NCI-H226 (cell line): ENCODE measurements around the gene ITGB8.

Experiments
- DNase-seq: peaks from one replicate; pipeline ENCODE4 v3.0.0-alpha.2; 2015

Gene ITGB8

GRCh38 chr7:20310301-20310700 lies 20.4 kb upstream of the ITGB8 start:
- DNase-seq = no peak

GRCh38 chr7:20310963-20311742 lies 19.5 kb upstream of the ITGB8 start:
- DNase-seq = peak; percentile 33

GRCh38 chr7:20311743-20312042 lies 19.0 kb upstream of the ITGB8 start:
- DNase-seq = no peak

GRCh38 chr7:20312562-20312961 lies 18.1 kb upstream of the ITGB8 start:
- DNase-seq = no peak

- no peak for DNase-seq
Measured at GRCh38 chr7:20313626-20314025, 17.1 kb upstream of the ITGB8 start.

- no peak for DNase-seq
Measured at GRCh38 chr7:20314198-20314597, 16.5 kb upstream of the ITGB8 start.

GRCh38 chr7:20316706-20317105 lies 14.0 kb upstream of the ITGB8 start:
- no peak for DNase-seq

GRCh38 chr7:20317413-20317812 lies 13.3 kb upstream of the ITGB8 start:
- DNase-seq = no peak

- no peak for DNase-seq
Measured at GRCh38 chr7:20318933-20319332, 11.8 kb upstream of the ITGB8 start.

- DNase-seq = no peak
Measured at GRCh38 chr7:20320322-20320721, 10.4 kb upstream of the ITGB8 start.

GRCh38 chr7:20320786-20321185 lies 9.9 kb upstream of the ITGB8 start:
- DNase-seq = no peak

GRCh38 chr7:20323595-20323994 lies 7.1 kb upstream of the ITGB8 start:
- no peak for DNase-seq

- peak; percentile 48 for DNase-seq
Measured at GRCh38 chr7:20326342-20326741, 4.4 kb upstream of the ITGB8 start.

- peak; percentile 91 for DNase-seq
Measured at GRCh38 chr7:20327055-20327454, 3.6 kb upstream of the ITGB8 start.

- DNase-seq = no peak
Measured at GRCh38 chr7:20328027-20328426, 2.7 kb upstream of the ITGB8 start.

- DNase-seq = no peak
Measured at GRCh38 chr7:20328692-20329091, 2.0 kb upstream of the ITGB8 start.

- peak; percentile 80 for DNase-seq
Measured at GRCh38 chr7:20329389-20330238, 1.1 kb upstream of the ITGB8 start.

- DNase-seq = peak; percentile 71
Measured at GRCh38 chr7:20330928-20331909, 519 bp downstream of the ITGB8 start.

GRCh38 chr7:20331910-20332813 lies 1.5 kb downstream of the ITGB8 start:
- DNase-seq = no peak

- no peak for DNase-seq
Measured at GRCh38 chr7:20338285-20338684, 7.6 kb downstream of the ITGB8 start.

- DNase-seq = no peak
Measured at GRCh38 chr7:20340839-20341238, 10.1 kb downstream of the ITGB8 start.

- no peak for DNase-seq
Measured at GRCh38 chr7:20343205-20343604, 12.5 kb downstream of the ITGB8 start.
